ENCODE results near the gene CIT.

Gene CIT

DNA sequence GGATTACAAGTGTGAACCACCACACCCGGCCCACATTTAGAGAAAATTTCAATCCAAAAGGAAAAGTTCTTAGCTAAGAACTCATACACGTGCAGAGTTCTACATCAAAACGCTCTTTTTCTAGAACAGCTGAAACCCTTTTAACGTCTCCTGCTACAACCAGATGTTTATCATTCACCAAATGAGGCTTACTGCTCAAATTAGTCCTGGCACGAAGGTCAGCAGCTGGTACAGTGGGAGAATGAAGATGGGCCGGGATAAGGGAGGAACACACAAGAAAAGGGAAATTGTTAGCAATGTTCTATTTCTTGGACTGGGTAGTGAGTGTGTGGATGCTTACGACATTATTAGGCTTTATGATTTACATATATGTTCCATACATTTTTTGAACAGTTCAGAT is 171.9 kb downstream of the CIT start:
- DNase-seq (ENCODE audit: low read depth, low spot score) = no peak
- H3K27ac ChIP-seq = no peak overlapping the region

DNA sequence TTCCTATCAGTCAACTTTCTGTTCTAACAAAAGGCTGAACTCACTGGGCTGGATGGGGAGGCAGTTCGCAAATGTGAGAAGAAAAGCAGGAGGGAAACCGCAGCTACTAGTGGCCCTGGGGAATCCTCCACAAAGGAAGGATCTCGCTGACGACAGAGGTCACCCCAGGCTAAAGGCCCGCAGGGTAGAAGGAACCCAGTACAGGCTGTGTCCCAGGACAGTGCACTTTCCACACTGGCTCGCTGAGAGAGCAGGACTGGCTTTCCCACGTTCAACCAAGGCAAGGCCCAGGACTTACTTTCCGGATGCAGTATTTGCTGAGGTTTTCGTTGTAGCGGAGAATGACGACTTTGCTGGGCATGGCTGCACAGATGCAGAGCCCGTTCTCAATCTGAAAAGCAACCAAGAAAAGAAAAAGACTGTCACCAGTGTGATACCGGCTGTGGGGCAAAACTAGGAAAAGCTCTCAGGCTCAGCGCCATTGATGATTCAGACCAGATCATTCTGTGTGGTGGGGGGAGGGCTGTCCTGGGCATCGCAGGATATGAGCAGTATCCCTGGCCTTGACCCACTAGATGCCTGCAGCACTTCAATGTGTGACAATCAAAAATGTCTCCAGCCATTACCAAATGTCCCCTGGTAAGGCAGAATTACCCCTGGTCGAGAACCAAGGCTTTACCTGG is 172.9 kb downstream of the CIT start:
- no peak for DNase-seq (ENCODE audit: low read depth, low spot score)
- H3K27ac ChIP-seq = no peak overlapping the region

DNA sequence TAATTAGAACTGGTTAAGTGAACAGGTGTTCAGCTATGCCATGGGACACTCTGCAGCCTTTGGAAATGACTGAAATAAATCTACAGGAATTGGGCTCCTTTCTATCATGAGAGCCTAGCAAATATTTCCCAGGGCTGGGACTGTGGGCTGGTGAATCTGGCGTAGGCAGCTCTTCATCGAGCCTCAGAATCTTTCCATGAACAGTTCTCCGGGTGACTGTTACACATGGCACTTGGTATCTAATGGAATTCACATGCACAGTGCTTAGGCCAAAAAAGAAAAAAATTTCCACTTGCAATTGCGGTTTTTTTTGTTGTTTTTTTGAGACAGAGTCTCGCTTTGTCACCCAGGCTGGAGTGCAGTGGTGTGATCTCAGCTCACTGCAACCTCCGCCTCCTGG is 177.0 kb downstream of the CIT start:
- no peak for DNase-seq (ENCODE audit: low read depth, low spot score)
- H3K27ac ChIP-seq = no peak overlapping the region

DNA sequence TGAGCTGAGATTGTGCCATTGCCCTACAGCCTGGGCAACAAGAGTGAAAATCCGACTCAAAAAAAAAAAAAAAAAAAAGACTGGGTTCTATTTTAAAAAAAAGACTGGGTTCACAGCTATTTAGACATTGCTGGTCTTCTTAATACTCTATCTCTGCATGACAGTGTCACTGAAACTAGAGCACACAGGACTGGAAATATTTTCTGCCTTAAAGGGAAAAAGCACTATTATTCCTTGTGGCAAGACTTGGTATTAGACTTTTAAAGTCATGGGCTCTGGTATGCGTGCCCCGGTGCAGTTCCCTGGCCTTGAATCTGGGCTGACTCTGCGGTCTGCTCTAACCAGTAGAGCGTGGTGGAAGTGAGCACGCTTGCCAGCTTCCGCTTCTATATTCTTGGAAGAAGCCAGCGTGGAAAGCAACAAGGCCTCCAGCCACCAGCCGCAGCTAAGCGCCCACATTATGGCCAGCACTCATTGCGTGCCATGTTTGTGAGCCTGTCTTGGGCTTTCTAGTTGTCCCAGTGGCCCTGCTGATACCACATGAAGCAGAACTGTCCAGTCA is 177.8 kb downstream of the CIT start:
- no peak overlapping the region for H3K27ac ChIP-seq
- DNase-seq (ENCODE audit: low read depth, low spot score) = no peak

DNA sequence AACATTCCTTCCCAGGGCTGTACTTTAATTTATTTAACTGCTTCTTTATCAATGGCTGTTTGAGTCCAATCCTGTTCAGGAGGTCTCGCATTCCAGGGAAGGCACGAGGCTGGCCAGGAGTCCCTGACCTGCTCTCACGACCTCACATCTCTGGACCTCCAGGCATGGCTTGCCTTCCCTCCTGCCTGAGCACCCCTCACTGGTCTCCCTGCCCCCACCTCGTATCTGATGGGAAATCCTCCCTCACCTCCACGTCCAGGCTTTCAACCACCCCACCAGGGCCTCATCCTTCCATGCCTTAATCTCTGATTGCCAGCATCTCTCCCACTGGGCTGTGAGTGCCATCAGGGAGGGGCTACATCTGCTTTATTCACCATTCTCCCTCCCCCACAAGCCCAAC is 180.2 kb downstream of the CIT start:
- no peak for DNase-seq (ENCODE audit: low read depth, low spot score)
- H3K27ac ChIP-seq = no peak overlapping the region

DNA sequence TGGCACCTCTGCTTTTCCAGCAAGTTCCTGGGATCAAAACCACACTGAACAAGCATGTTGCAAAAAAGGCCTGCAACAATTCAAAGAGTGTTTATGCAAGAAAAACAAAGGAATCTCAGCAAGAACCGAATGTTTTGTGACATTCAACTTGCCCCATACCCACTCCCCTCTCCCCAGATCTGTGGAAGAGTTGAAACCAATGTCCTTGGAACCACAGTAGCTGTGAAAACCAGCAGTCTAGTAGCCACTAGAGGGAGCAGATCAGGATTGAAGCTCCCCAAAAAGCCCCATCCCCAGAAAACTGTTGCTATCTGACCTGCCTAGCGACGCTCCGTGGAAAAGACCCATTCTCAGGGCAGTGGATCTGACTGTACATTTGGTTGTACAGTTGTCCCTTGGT is 182.1 kb downstream of the CIT start:
- H3K27ac ChIP-seq = no peak overlapping the region
- DNase-seq (ENCODE audit: low read depth, low spot score) = no peak

DNA sequence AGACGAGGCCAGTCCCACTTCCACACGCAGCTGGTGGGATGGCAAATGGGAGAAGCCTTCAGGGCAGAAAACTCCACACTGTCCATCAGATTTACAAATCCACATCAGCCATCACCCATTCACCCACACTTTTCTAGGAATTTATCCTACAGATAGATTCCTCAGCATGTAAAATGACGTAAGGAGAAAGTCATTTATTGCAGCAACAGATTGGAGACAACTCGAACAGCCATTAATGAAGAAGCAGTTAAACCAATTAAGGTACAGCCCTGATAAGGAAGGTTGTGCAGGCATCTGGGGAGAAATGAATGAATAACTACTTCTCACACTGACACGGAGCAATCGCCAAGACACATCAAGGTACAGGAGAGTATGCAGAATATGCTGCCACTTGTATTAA is 183.0 kb downstream of the CIT start:
- no peak overlapping the region for H3K27ac ChIP-seq
- no peak for DNase-seq (ENCODE audit: low read depth, low spot score)

DNA sequence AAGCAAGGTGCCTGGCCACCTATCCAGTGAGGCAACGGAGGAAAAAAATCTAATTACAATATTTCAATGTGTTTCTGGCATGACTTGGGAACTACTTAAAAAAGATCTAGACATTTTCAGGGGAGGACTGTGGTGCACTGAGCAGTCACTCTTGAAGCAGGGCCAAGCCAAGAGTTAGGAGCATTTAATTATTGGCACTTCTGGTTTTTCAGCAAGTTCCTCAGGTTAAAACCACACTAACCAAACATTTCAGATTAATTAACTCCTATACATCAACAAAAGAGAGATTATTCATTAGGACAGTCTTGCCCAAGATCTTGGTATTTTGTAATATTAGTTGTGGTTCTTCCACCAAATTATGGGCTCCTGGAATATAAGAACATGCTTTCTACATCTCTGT is 183.6 kb downstream of the CIT start:
- no peak overlapping the region for H3K27ac ChIP-seq
- no peak for DNase-seq (ENCODE audit: low read depth, low spot score)

DNA sequence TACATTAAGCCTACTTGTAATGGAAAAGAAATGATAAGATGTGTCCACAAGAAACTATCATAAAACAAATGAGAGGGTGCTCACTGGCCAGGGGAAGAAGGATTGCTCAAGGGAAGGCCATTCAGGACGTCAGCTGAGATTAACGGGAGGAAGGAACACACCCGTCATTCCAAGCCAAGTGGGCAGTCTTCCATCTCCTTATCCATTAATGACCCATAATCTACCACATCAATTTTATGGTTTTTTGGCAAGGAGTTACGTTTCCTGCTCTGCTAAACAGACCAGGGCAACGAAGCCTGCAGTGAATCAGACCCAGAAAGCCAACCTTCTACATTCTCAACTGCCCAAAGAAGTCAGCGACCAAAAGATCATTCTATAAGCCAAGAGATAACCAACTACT is 184.1 kb downstream of the CIT start:
- DNase-seq (ENCODE audit: low read depth, low spot score) = peak; percentile 39
- no peak overlapping the region for H3K27ac ChIP-seq

DNA sequence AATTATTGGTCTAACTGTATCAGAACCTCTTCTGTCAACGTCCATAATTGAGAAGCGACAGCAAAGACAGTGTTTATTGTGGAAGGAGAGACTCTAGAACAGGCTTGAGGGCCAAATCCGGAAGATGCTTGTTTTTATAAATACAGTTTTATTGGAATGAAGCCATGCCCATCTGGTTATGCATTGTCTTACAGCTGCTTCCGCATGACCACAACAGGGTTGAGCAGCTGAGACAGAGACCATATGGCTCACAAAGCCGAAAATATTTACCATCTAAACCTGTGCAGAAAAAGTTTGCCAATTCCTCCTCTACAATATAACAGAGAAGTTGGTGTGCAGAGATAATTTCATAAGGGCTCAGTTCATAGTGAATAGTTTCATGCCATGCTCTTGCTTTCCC is 184.7 kb downstream of the CIT start:
- H3K27ac ChIP-seq = no peak overlapping the region
- no peak for DNase-seq (ENCODE audit: low read depth, low spot score)

DNA sequence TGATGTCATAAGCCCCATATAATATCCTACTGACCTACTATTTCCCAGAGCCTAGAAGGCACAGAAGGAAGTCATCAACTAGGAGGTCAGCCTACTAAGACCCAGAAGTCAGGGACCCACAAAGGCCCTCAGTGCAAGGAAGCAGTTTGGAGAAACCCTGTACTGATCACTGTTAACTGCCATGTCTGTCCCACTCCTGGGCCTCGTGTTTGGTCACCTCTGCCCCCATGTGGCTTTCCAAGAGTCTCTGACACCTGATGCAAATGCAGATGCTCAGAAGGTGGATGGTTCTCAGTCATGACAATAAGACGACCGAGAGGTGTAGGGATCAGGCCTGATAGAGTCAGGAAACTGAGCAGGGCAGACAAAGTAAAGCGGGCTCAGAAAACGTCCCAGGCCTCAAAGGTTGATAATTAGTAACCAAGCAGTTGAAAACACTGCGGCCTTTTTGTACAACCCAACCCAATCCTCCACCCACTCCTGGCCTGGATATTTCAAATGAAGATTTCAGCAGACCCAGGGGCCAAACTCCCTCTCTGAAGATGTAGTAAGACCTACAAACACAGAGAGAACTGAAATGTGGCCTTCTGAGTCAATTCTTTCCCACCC is 185.8 kb downstream of the CIT start:
- no peak for DNase-seq (ENCODE audit: low read depth, low spot score)
- H3K27ac ChIP-seq = no peak overlapping the region

DNA sequence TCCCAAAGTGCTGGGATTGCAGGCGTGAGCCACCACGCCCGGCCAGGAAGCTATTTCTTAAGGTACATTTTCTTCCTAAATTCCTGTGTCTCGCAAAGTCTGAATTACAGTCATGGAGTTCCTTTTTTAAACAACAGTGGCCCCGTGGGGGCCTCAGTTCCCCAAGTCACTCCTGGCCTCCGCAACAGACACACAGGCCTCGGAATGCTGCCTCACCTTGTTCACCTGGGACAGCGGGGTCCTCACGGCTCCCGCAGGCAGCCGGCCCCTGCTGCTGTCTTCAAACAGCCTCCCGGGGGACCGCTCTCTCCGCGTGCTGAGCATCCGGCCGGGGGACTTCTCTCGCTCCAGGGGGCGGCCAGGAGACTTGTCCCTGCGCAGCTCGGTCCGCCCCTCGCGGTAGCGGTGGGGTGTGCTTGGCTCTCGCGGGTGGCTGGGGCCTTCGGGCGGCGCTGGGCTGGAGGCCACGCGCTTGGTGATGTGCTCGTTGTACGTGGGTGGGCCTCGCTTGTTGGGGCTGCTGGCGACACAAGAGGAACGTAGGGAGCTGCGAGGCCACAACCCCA is 187.1 kb downstream of the CIT start:
- DNase-seq (ENCODE audit: low read depth, low spot score) = no peak
- no peak overlapping the region for H3K27ac ChIP-seq

DNA sequence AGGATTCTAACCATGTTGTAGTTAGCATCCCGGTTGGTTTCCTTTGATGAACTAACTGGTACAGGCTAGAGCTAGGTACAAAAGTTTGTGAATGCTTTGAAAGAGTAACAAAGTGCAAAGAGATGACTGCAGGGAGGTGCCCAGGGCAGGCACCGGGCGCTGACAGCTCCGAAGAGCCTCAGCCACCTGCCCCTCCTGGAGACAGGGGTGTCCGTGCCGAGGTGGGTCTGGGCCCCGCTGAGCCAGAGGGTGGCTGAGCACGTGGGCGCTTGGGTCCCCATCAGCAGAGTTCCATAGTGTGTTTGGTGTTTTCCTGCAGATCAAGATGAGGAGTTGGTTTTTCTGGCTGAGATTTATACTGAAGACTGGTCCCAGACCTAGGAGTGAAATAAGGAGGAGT is 189.2 kb downstream of the CIT start:
- no peak for DNase-seq (ENCODE audit: low read depth, low spot score)
- no peak overlapping the region for H3K27ac ChIP-seq

DNA sequence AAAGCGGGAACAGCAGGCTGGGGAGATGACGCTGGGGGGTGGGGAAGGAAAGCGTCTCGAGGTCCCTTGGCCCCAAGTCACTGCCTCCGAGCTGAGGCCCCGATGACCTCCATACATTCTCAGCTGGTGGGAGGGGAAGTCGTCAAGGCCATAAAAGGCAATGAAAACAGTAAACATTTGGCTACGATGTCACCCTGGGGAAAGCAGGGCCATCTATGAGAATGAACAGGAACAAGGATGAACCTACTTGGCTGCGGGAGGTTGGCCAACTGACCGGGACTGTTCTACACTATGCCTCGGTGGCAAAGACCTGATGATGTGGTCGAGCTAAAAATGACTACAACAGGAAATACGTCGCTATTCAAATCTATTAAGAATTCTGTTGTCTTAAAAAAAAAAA is 189.7 kb downstream of the CIT start:
- DNase-seq (ENCODE audit: low read depth, low spot score) = no peak
- no peak overlapping the region for H3K27ac ChIP-seq

DNA sequence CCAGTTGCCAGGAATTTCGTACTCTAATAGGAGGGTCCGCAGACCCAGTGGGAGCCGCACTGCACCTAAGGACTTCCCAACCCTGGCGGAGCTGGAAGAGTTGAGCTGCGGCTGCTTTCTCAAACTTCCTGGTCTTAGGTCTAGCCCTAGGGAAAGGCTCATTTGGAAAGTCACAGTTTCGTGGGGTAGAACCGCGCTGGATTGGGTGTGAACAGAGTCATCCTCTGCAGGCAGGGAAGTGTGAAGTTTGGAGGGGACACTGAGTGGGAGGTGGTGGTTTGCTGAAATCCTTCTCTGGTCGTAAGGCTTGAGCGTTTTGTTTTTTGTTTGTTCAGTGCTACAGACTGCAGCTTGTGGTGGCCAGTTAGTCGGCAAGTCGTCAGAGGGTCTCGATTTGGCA is 190.3 kb downstream of the CIT start:
- no peak overlapping the region for H3K27ac ChIP-seq
- no peak for DNase-seq (ENCODE audit: low read depth, low spot score)

DNA sequence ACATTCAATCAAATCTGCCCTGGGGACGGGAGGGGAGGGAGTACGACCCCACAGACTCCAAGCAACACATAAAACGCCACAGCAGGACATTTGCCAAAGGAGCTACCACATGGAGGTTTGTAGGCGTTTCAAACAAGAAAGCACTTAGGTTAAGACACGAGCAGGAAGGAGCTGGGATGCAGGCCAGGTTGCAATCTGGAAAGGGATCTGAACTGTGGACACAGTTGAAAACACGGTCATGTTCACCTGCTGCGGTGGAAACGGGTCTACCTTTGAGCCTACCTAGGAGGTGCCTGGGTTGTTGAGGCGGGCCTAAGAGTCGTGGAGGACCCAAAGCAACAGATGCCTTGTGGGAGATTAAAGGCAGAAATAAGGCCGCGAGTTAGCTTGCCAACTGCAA is 190.8 kb downstream of the CIT start:
- no peak overlapping the region for H3K27ac ChIP-seq
- DNase-seq (ENCODE audit: low read depth, low spot score) = no peak

DNA sequence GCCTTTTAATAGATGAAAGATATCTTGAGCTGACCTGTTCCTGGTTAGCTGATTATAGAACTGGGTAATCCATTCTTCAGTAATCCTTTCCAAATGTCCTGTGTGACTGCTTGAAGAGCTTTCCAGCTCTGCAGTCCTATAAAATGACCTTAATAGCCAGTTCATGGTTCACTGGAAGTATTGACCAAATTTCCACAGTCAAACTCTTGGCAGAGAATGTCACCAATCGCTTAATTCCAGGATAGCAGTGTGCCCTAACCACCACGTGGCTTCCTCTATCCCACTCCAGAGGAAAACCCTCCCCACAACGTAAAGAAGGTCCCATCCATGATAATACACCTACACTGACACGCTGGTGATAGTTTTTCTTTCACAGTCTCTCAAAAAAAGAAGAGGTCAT is 191.7 kb downstream of the CIT start:
- no peak overlapping the region for H3K27ac ChIP-seq
- no peak for DNase-seq (ENCODE audit: low read depth, low spot score)

DNA sequence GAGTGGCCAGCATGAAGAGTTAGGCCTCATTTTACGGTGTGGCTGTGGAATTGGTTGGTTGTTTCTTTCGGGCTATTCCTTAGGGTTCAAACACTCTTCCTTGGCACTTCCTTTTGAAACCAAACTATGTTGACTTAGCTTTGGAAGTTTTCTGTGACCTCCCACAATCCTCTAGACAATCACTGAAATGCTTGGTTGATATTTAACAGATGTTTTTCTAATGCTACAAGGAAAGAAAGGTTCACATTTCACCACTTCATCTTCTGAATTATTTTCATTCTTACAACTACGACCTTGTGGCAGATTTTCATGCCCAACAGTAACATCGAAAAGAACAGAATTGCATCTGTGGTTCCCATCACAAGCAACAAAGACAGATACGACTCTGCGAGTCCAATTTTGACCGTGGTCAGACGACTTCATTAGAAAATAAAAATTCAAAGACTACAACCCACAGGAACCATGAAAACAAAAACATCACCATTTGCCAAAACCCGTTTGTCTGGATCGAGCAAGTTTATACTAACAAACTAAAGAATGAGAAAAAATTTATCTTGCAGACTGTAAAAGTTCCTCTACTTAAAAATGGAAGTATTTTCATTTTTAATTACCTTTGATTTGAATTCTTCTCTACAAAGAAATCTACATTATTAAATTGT is 192.3 kb downstream of the CIT start:
- H3K27ac ChIP-seq = no peak overlapping the region
- DNase-seq (ENCODE audit: low read depth, low spot score) = no peak

DNA sequence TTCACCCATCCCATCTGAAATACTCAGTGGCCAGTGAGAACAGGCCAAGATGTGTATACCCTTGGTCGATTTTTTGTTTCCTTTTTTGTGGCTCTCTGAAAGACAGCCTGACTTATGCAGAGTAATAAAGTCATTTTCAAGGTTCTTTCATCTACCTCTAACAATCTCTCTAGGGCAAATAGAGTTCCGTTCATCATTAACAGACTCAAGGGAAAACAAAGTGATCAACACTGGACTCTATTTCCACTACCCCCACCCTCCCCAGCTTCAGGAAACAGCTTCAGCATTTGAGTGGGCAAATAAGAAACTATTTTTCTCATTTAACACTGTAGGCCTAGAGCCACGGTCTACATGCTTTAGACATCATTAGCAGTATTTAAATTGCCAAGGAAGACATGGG is 193.3 kb downstream of the CIT start:
- no peak for DNase-seq (ENCODE audit: low read depth, low spot score)
- H3K27ac ChIP-seq = no peak overlapping the region

DNA sequence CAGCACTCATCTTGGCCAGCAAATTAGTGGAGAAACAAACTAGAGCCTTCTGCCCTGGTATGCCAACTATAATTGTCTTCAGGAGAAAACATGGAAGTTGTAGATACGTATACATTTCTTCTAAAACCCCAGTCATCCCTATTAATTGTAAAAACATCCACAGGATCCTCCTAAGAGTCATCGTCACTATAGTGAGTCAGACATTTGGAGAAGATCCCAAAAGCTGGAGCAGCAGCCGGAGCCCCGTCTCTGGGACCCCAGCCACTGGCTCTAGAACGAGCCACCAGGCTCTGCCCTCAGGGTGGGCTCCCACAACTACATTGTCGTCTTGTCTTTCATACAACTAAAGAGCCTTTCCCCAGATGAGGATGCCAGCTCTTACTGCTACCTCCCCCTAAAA is 193.7 kb downstream of the CIT start:
- no peak overlapping the region for H3K27ac ChIP-seq
- DNase-seq (ENCODE audit: low read depth, low spot score) = no peak

DNA sequence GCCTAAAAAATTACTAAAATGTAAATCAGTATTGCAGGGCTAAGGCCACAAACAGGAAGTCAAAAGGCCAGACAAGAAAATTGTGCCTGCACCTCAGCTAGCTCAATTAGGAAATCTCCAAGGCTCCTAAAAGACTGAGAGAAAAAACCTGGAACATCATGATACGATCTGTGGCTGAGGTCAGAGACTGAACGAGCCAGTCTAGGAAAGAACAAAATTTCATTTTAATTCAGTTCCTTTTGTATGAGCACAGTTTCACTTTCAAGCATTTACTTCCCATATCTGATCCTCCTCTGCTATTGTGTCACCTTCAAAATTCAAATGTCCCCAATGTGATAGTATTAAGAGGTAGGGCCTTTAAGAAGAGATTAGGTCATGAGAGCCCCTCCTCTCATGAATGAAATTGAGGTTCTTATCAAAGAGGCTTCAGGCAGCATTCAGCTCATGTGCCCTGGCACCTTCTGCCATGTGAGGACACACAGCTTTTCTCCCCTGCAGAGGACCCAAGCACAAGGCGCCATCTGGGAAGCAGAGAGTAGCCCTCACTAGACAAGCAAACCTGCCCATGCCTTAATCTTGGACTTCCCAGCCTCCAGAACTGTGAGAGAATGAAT is 194.4 kb downstream of the CIT start:
- H3K27ac ChIP-seq = no peak overlapping the region
- DNase-seq (ENCODE audit: low read depth, low spot score) = no peak

All from epithelial cell of prostate (primary cell).